DND-41 (cell line): Measurements from ENCODE around the gene AKR1C3.

Experiments
- ATAC-seq: fragments of 200-7000 bp; cut with Tn5 transposase; 3 replicates; pipeline ENCODE4 v1.9.1; 2021; ENCODE audit warnings: low read depth; ENCODE audit not compliant: insufficient read depth
- DNase-seq: peaks from one replicate; pipeline ENCODE4 v3.0.0-alpha.2; 2020
- H2AFZ ChIP-seq: 2 replicates; pipeline ENCODE4 v1.6.0; 2012; ENCODE audit warnings: low read depth, low read length
- H3K27ac ChIP-seq: 2 replicates; pipeline ENCODE4 v1.5.1; 2012; ENCODE audit warnings: low read length, inconsistent platforms
- H3K27me3 ChIP-seq: fragments of 200-600 bp; sonication (generic); 2 replicates; pipeline ENCODE4 v1.6.0; 2012; ENCODE audit warnings: low read length, mild to moderate bottlenecking, inconsistent platforms; ENCODE audit not compliant: insufficient read depth, poor library complexity
- H3K36me3 ChIP-seq: 2 replicates; pipeline ENCODE4 v1.5.1; 2012; ENCODE audit warnings: low read length, inconsistent platforms; ENCODE audit not compliant: insufficient read depth
- H3K4me1 ChIP-seq: 2 replicates; pipeline ENCODE4 v1.5.1; 2012; ENCODE audit warnings: mild to moderate bottlenecking, low read length; ENCODE audit not compliant: insufficient read depth
- H3K4me2 ChIP-seq: 2 replicates; pipeline ENCODE4 v1.6.0; 2012; ENCODE audit warnings: mild to moderate bottlenecking, moderate library complexity, low read length, inconsistent platforms; ENCODE audit not compliant: insufficient read depth
- H3K4me3 ChIP-seq, 2 experiments: fragments of 200-600 bp in 1 of 2; shearing (Covaris generic) in 1 of 2; 2 replicates each; pipeline ENCODE4 v1.5.1; 2012 to 2016; ENCODE audit warnings: inconsistent platforms in 2 of 2, low read length in 2 of 2, mild to moderate bottlenecking in 2 of 2, low read depth in 1 of 2, moderate library complexity in 1 of 2
- H3K79me2 ChIP-seq: 2 replicates; pipeline ENCODE4 v1.6.0; 2012; ENCODE audit warnings: low read length, inconsistent platforms; ENCODE audit not compliant: insufficient read depth
- H3K9ac ChIP-seq: 2 replicates; pipeline ENCODE4 v1.6.0; 2012; ENCODE audit warnings: low read depth, mild to moderate bottlenecking, inconsistent platforms, low read length, moderate library complexity
- H3K9me3 ChIP-seq: 2 replicates; pipeline ENCODE4 v1.5.1; 2012; ENCODE audit warnings: low read length, moderate library complexity, mild to moderate bottlenecking, inconsistent platforms; ENCODE audit not compliant: insufficient read depth, severe bottlenecking
- H4K20me1 ChIP-seq: 2 replicates; pipeline ENCODE4 v1.6.0; 2012; ENCODE audit warnings: low read length; ENCODE audit not compliant: insufficient read depth
- CTCF ChIP-seq: IDR thresholded peaks from 2 replicates; pipeline ENCODE4 v1.5.1; 2012; ENCODE audit warnings: borderline replicate concordance, low read length, moderate library complexity, mild to moderate bottlenecking; ENCODE audit not compliant: poor library complexity, severe bottlenecking; ENCODE audit errors: extremely low read depth
- EZH2 ChIP-seq: IDR thresholded peaks from 3 replicates; pipeline ENCODE4 v1.6.1; 2012; ENCODE audit warnings: borderline replicate concordance, low read depth, mild to moderate bottlenecking, moderate library complexity, low read length, inconsistent platforms; ENCODE audit not compliant: severe bottlenecking

AKR1C3 gene

GRCh38 chr10:5088703-5089261, 5.4 kb upstream of the AKR1C3 start:
- H3K27ac ChIP-seq: no peak overlapping the region
- H3K27me3 ChIP-seq: no peaks in the 10 kb centered on the region
- H3K9ac ChIP-seq: no peak overlapping the region
- no peak overlapping the region for H3K4me2 ChIP-seq
- no peak for DNase-seq
- H3K79me2 ChIP-seq: no peaks in the 10 kb centered on the region
- H3K36me3 ChIP-seq: no peaks in the 10 kb centered on the region
- no peak for ATAC-seq
- H2AFZ ChIP-seq: no peak overlapping the region
- H3K4me1 ChIP-seq: no peaks in the 10 kb centered on the region
- H4K20me1 ChIP-seq: no peaks in the 10 kb centered on the region
- no peak overlapping the region for H3K4me3 ChIP-seq
- TF ChIP-seq CTCF (no peak), EZH2 (no peak)
- no peaks in the 10 kb centered on the region for H3K9me3 ChIP-seq

- peak; percentile 24 for DNase-seq
Measured at GRCh38 chr10:5089865-5090264, 4.3 kb upstream of the AKR1C3 start.

GRCh38 chr10:5090551-5090950, 3.7 kb upstream of the AKR1C3 start:
- Histone ChIP-seq H3K9me3 (no peaks in the 10 kb centered on the region), H2AFZ (no peak overlapping the region), H3K27ac (no peak overlapping the region), H3K4me2 (no peak overlapping the region), H4K20me1 (no peaks in the 10 kb centered on the region), H3K79me2 (no peaks in the 10 kb centered on the region), H3K4me1 (0 out of 2 replicates have a peak, but pooled peaks cover 4% of the 10 kb centered on the region), H3K9ac (no peak overlapping the region), H3K36me3 (no peaks in the 10 kb centered on the region), H3K4me3 (no peak overlapping the region), H3K27me3 (peaks cover 7% of the 10 kb centered on the region)
- no peak for TF ChIP-seq EZH2
- TF ChIP-seq CTCF: no peak
- ATAC-seq: no peak
- no peak for DNase-seq

More at GRCh38 chr10:5089865-5090264, 4.3 kb upstream of the AKR1C3 start:
- peak; percentile 65 for TF ChIP-seq CTCF
- TF ChIP-seq EZH2: no peak
- no peak overlapping the region for H3K27ac ChIP-seq
- H3K9ac ChIP-seq: no peak overlapping the region
- no peaks in the 10 kb centered on the region for H3K9me3 ChIP-seq
- H3K79me2 ChIP-seq: no peaks in the 10 kb centered on the region
- H3K4me3 ChIP-seq: no peak overlapping the region
- peak; percentile 71; the same call in 2 of the 3 replicates for ATAC-seq
- no peak overlapping the region for H3K4me2 ChIP-seq
- H4K20me1 ChIP-seq: no peaks in the 10 kb centered on the region
- H3K27me3 ChIP-seq: peaks cover 7% of the 10 kb centered on the region
- 0 out of 2 replicates have a peak, but pooled peaks cover 4% of the 10 kb centered on the region for H3K4me1 ChIP-seq
- H3K36me3 ChIP-seq: no peaks in the 10 kb centered on the region
- H2AFZ ChIP-seq: no peak overlapping the region
